ENCODE measurements around the gene PDZD4.

DNA sequence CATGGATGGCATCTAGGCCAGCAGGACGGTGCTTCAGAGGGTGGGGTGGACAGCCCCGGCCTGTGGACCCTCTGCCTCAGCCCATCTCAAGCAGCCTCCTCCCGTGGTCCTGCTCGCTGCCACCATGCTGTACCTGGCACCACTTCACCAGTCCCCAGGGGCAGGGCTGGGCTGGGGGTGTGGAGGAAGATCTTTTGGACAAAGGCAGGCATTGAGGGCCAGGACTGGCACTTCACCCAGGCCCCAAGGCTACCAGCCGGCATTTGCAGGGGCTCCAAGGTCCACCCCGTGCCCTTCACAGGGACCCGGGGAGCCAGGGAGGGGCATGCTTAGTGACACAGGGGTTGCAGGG lies 65.6 kb downstream of the PDZD4 start:
- no peak for TF ChIP-seq POLR2AphosphoS5 (IDR thresholded peaks at IDR 0.05; ENCODE audit: low read depth, low read length)
- no peak for TF ChIP-seq POLR2A (IDR thresholded peaks at IDR 0.05; ENCODE audit: low read depth, low read length)
- no peak for TF ChIP-seq POU2F2 (IDR thresholded peaks at IDR 0.05; ENCODE audit: low read depth, low read length)
- no peak for TF ChIP-seq SPI1 (IDR thresholded peaks at IDR 0.05; ENCODE audit: low read depth, low read length)
- TF ChIP-seq PAX5 (IDR thresholded peaks at IDR 0.05; ENCODE audit: insufficient read depth, low read length, severe bottlenecking): no peak

All from GM12891 (cell line).